HCT116 (cell line): ENCODE results near the gene MAF.

Experiments used
- EZH2 ChIP-seq: fragments of 200-600 bp; sonication (generic); IDR thresholded peaks from 2 replicates; pipeline ENCODE4 v1.6.1; 2017; ENCODE audit warnings: antibody characterized with exemption, mixed run types
- EZH2phosphoT487 ChIP-seq: fragments of 200-600 bp; IDR thresholded peaks from 2 replicates; pipeline ENCODE4 v1.6.1; 2018; ENCODE audit warnings: antibody characterized with exemption, borderline replicate concordance
- JUND ChIP-seq: IDR thresholded peaks from 2 replicates; pipeline ENCODE4 v1.6.1; 2012
- POLR2A ChIP-seq: IDR thresholded peaks from 2 replicates; pipeline ENCODE4 v1.7.0; 2011; ENCODE audit warnings: borderline replicate concordance; ENCODE audit not compliant: insufficient read depth, insufficient read length; ENCODE audit errors: extremely low read depth
- POLR2AphosphoS5 ChIP-seq: IDR thresholded peaks from 2 replicates; pipeline ENCODE4 v1.6.1; 2011; ENCODE audit warnings: mild to moderate bottlenecking, low read depth, low read length, moderate library complexity
- RAD21 ChIP-seq: IDR thresholded peaks from 2 replicates; pipeline ENCODE4 v1.6.1; 2012; ENCODE audit warnings: low read depth, mild to moderate bottlenecking
- TCF7L2 ChIP-seq: IDR thresholded peaks from 2 replicates; pipeline ENCODE4 v1.7.0; 2011; ENCODE audit warnings: borderline replicate concordance, inconsistent platforms; ENCODE audit not compliant: insufficient read depth, insufficient read length; ENCODE audit errors: extremely low read depth
- YY1 ChIP-seq: IDR thresholded peaks from 2 replicates; pipeline ENCODE4 v1.6.1; 2011; ENCODE audit warnings: low read length, low read depth, moderate library complexity, mild to moderate bottlenecking; ENCODE audit not compliant: insufficient replicate concordance; ENCODE audit errors: extremely low read depth
- ZBTB33 ChIP-seq: IDR thresholded peaks from 2 replicates; pipeline ENCODE4 v1.6.1; 2011; ENCODE audit warnings: mild to moderate bottlenecking, low read length, moderate library complexity; ENCODE audit not compliant: insufficient replicate concordance; ENCODE audit errors: extremely low read depth
- ZFX ChIP-seq: fragments of 450-650 bp; IDR thresholded peaks from 2 replicates; pipeline ENCODE4 v1.6.1; 2017
- ZNF274 ChIP-seq: fragments of 200-500 bp; sonication (Bioruptor generic); IDR thresholded peaks from 2 replicates; pipeline ENCODE4 v1.6.1; 2014; ENCODE audit warnings: mild to moderate bottlenecking, low read depth, low read length, inconsistent platforms
- TF ChIP-seq, protein P1 (sequence below), 3 experiments: fragments of 200-600 bp in 1 of 3; sonication (generic) in 1 of 3; IDR thresholded peaks in 2 of 3; conservative IDR thresholded peaks in 1 of 3; 2 replicates each; pipeline ENCODE4 v1.5.1; 2012 to 2017; ENCODE audit warnings: low read depth in 2 of 3, low read length in 2 of 3, antibody characterized with exemption in 1 of 3, borderline replicate concordance in 1 of 3, control low read depth in 1 of 3, mild to moderate bottlenecking in 1 of 3, mixed read lengths in 1 of 3, mixed run types in 1 of 3, moderate library complexity in 1 of 3; ENCODE audit not compliant: insufficient read depth in 1 of 3

DNA sequence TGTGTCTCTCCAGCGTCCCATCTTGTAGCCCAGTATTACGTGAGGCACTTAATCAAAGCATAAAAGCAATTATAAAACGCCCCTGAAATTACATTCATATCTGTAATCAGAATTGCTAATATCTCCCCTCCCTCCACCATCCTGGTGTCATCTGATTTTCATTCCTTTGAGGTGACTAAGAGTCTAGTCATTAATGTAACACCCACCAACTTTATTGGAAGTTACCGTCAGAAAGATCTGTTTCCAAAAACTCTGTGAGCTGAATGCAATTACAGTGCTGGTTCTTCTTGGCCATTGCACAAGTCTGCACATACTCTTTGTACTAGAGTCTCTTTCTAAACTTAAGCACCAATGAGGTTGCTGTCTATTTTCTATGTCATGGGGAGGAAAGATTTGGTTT lies 12.5 kb upstream of the MAF start:
- TF ChIP-seq, protein P1, sequence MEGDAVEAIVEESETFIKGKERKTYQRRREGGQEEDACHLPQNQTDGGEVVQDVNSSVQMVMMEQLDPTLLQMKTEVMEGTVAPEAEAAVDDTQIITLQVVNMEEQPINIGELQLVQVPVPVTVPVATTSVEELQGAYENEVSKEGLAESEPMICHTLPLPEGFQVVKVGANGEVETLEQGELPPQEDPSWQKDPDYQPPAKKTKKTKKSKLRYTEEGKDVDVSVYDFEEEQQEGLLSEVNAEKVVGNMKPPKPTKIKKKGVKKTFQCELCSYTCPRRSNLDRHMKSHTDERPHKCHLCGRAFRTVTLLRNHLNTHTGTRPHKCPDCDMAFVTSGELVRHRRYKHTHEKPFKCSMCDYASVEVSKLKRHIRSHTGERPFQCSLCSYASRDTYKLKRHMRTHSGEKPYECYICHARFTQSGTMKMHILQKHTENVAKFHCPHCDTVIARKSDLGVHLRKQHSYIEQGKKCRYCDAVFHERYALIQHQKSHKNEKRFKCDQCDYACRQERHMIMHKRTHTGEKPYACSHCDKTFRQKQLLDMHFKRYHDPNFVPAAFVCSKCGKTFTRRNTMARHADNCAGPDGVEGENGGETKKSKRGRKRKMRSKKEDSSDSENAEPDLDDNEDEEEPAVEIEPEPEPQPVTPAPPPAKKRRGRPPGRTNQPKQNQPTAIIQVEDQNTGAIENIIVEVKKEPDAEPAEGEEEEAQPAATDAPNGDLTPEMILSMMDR (IDR thresholded peaks at IDR 0.05 in 2 of 3, conservative IDR thresholded peaks at IDR 0.05 in 1 of 3; ENCODE audit: borderline replicate concordance in 1 of 3, insufficient read depth in 1 of 3, low read depth in 2 of 3, low read length in 2 of 3): no peak
- TF ChIP-seq POLR2A: no peak
- no peak for TF ChIP-seq ZBTB33
- no peak for TF ChIP-seq POLR2AphosphoS5
- no peak for TF ChIP-seq ZNF274
- no peak for TF ChIP-seq YY1
- no peak for TF ChIP-seq RAD21
- no peak for TF ChIP-seq JUND
- no peak for TF ChIP-seq EZH2
- TF ChIP-seq ZFX: no peak
- no peak for TF ChIP-seq TCF7L2
- TF ChIP-seq EZH2phosphoT487: no peak
